Midbrain (tissue), 1 donor: ENCODE measurements around the gene ZMYM4.
"Not testable (repeated sequence)": the region's sequence is repeated elsewhere in the genome, so short reads cannot be mapped to it uniquely, and the experiment has no call there.

Experiments
- DNase-seq: peaks from one replicate; lab custom pipeline; 2025; lab: John Stamatoyannopoulos, UW

The ZMYM4 gene

DNA sequence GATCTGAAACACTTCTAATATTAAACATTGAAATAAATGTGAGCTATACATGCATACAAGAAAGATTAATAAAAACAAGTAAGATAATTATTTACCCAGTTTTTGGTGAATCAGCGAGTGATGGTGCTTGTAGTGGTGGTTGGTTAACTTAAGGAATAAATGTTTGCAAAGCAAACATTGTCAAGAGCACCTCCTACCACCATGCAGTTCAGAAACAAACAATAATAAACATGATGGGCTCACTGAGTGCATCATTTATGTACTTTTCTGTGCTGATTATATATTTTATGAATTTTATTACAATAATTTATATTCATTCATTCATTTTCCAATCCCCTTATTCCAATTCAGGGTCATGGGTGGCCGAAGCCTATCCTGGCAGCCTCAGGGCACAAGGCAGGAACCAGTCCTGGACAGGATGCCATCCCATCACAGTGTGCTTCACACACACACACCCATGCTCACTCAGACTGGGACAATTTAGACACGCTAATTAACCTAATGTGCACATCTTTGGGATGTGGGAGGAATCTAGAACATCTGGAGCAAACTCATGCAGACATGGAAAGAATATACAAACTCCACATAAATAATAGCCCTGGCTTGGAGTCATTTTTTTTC lies 57.8 kb downstream of the ZMYM4 start:
- no peak for DNase-seq

DNA sequence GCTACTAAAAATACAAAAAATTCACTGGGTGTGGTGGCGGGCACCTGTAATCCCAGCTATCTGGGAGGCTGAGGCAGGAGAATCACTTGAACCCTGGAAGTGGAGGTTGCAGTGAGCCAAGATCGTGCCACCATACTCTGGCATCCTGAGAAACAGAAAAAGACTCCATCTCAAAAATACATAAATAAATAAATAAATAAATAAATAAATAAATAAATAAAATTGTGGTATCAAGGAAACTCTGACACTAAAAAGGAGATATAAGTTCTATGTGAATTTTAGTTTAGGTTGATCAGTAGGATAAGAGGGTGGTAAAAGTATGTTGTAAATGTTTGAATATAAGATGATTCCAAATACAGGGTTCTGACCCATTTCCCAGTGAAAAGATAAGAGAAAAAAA lies 63.1 kb downstream of the ZMYM4 start:
- DNase-seq, result not testable (repeated sequence)

GRCh38 chr1:35334485-35334884 lies 66.0 kb downstream of the ZMYM4 start:
- DNase-seq, result no peak

GRCh38 chr1:35340519-35340918 lies 72.0 kb downstream of the ZMYM4 start:
- DNase-seq, result no peak

- DNase-seq, result no peak
Observed at GRCh38 chr1:35345439-35345981, 77.0 kb downstream of the ZMYM4 start.

GRCh38 chr1:35350872-35351271 lies 82.4 kb downstream of the ZMYM4 start:
- no peak for DNase-seq

DNA sequence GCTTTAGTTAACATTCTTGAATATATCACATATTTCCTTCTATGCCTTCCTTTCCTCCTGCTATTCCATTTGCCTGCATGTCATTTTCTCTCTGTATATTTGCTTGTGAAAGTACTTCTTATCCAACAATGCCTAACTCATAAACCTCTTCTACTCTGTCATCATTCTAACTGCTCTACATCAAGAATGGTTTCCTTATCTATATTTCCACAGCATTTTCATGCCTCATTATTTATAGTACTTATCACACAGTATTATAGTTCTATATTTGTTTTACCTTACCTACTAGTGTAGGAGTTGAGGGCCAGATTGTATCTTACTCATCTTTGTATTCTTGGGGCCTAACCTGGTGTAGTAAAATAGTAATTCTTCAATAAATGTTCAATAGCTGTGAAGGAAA lies 91.5 kb downstream of the ZMYM4 start:
- no peak for DNase-seq

DNA sequence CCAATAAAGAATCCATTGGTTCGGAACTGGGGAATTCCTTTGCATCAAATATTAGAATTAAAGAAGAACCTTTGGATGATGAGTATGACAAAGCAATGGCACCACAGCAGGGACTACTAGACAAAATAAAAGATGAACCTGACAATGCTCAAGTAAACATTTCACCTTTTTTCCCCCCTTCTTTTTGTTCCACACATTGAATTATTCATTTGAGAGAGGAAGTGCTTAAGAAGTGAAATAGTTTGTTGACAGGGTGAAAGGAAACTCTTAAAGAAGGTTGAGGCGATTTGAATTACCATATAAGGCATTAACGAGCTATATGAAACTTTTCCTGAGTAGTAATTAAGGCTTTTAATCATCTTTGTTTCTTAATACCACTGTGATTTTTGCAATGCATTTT lies 93.1 kb downstream of the ZMYM4 start:
- no peak for DNase-seq

DNA sequence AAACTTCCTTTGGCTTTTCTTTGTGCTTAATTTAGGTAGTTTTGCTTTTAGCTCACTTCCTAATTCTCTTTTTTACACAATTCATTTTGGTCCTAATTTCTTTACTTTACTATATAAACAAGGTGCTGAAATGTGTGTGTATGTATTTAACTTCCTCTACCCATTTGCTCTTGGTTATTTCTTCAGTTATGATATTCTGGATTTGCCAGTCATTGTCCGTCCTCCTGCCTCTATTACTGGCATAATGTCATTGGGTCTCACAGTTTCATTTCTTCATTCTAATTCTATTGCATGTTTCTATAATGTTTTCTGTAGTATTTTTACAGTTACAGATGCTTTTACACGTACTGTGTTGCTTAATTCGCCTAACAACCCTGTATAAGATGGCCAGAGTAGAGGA lies 96.2 kb downstream of the ZMYM4 start:
- DNase-seq, result no peak

- DNase-seq, result no peak
Observed at GRCh38 chr1:35367914-35368313, 99.4 kb downstream of the ZMYM4 start.

GRCh38 chr1:35369922-35370671 lies 101.6 kb downstream of the ZMYM4 start:
- DNase-seq, result peak; percentile 75

GRCh38 chr1:35371506-35371905 lies 103.0 kb downstream of the ZMYM4 start:
- DNase-seq, result no peak

DNA sequence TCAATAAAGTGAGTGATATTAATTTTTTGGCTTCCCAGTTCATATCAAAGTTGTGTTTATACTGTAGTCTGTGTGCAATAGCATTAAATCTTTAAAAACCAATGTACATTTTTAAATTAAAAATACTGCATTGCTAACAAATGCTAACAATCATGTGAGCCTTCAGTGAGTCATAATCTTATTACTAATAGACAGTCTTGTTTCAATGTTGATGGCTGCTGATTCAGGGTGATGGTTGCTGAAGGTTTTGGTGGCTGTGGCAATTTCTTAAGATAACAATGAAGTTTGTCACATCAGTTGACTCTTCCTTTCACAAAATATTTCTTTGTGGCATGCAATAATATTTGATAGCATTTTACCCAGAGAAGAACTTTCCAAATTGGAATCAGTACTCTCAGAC lies 109.0 kb downstream of the ZMYM4 start:
- no peak for DNase-seq

DNA sequence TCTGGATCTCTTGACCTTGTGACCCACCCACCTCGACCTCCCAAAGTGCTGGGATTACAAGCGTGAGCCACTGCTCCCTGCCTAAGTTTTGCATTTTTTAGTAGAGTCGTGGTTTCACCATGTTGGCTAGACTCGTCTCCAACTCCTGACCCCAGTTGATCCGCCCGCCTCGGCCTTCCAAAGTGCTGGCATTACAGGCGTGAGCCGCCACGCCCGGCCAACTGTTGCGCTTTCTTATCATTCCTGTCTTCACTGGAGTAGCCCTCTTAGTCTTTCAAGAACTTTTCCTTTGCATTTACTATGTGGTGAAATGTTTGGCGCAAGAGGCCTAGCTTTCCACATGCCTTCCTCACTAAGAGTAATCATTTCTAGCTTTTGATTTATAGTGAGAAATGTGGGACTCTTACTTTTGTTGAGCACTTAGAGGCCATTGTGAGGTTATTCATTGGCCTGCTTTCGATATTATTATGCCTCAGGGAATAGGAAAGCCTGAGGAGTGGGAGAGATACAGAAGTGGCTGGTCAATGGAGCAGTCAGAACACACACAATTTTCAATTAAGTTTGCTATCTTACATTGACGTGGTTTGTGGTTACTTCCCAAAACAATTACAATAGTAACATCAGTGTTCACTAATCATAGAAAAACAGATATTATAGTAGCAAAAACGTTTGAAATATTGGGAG lies 111.0 kb downstream of the ZMYM4 start:
- DNase-seq, result no peak

GRCh38 chr1:35380111-35380510 lies 111.6 kb downstream of the ZMYM4 start:
- DNase-seq, result not testable (repeated sequence)

- DNase-seq, result no peak
Observed at GRCh38 chr1:35382107-35382506, 113.6 kb downstream of the ZMYM4 start.

DNA sequence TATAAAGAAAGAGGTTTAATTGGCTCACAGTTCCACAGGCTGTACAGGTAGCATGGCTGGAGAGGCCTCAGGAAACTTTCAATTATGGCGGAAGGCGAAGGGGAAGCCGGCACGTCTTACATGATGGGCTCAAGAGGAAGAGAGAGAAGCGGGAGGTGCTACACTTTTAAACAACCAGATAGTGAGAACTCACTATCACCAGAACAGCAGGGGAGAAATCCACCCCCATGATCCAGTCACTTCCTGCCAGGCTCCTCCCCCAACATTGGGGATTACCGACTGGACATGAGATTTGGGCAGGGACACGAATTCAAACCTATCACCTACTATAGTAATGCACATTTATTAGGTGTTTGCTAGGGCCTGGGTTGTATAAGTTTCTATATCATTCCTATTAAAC lies 117.8 kb downstream of the ZMYM4 start:
- DNase-seq, result no peak

DNA sequence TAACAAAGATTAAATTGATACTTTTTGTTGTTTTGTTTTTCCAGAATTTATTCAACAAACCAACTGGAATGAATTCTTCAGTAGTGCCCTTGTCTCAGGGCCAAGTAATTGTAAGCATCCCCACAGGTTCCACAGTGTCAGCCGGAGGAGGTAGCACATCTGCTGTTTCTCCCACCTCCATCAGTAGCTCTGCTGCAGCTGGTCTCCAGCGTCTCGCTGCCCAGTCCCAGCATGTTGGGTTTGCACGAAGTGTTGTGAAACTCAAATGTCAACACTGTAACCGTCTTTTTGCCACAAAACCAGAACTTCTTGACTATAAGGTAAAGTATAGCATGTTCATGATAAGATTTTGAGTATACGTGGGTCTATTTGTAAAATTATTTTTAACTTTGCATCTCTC lies 118.5 kb downstream of the ZMYM4 start:
- no peak for DNase-seq

GRCh38 chr1:35390600-35391494 lies 122.3 kb downstream of the ZMYM4 start:
- DNase-seq, result no peak

DNA sequence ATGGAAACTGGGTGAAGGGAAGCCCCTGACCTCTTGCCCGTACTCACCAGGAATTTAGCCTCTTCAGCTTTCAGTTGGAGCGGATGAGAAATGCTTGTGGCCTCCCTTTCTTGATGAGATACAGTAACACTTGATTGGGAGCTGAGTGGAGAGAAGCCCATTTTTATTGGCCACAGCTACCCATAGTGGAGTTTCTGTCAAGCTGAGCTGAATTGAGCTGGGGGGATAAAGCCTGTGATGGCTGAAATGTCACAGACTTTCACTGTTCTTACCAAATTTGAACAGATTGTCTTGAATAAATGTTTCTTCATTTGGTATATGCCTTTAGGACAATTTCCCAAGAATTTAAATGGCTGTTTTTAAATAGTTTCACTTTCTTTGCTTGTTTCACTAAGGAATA lies 125.9 kb downstream of the ZMYM4 start:
- DNase-seq, result no peak

GRCh38 chr1:35398739-35399138 lies 130.2 kb downstream of the ZMYM4 start:
- no peak for DNase-seq

DNA sequence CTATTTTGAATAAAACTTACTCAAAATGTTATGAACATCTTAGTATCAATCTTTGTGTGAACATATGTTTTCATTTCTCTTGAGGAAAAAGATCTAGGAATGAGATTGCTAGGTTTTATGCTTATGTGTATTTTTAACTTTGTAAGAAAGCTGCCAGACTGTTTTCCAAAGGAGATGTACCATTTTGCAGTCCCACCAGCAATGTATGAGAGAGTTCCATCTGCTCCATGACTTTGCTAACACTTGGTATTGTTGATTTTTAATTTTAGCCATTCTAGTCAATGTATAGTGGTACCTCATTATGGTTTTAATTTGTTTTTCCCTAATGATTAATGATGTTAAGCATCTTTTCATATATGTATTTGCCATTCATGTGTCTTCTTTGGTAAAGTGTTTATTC lies 132.5 kb downstream of the ZMYM4 start:
- no peak for DNase-seq
